NB4 (cell line): Measurements from ENCODE around the gene PARD6G.

Experiments used
- DNase-seq: peaks from one replicate; pipeline ENCODE4 v3.0.0; 2010; ENCODE audit warnings: low read depth
- H3K4me3 ChIP-seq: one replicate; pipeline ENCODE4 v1.5.1; 2011; ENCODE audit warnings: mild to moderate bottlenecking, low read depth, low read length, moderate library complexity
- CTCF ChIP-seq: IDR thresholded peaks from one replicate; pipeline ENCODE4 v1.5.1; 2012; ENCODE audit warnings: low read depth, low read length
- MAX ChIP-seq: IDR thresholded peaks from 2 replicates; pipeline ENCODE4 v1.6.1; 2011; ENCODE audit warnings: low read depth, low read length
- MYC ChIP-seq: IDR thresholded peaks from 2 replicates; pipeline ENCODE4 v1.6.1; 2011; ENCODE audit warnings: low read depth, low read length
- POLR2A ChIP-seq: IDR thresholded peaks from 2 replicates; pipeline ENCODE4 v1.6.1; 2011; ENCODE audit warnings: mild to moderate bottlenecking; ENCODE audit not compliant: insufficient read length; ENCODE audit errors: extremely low read depth

PARD6G gene

DNA sequence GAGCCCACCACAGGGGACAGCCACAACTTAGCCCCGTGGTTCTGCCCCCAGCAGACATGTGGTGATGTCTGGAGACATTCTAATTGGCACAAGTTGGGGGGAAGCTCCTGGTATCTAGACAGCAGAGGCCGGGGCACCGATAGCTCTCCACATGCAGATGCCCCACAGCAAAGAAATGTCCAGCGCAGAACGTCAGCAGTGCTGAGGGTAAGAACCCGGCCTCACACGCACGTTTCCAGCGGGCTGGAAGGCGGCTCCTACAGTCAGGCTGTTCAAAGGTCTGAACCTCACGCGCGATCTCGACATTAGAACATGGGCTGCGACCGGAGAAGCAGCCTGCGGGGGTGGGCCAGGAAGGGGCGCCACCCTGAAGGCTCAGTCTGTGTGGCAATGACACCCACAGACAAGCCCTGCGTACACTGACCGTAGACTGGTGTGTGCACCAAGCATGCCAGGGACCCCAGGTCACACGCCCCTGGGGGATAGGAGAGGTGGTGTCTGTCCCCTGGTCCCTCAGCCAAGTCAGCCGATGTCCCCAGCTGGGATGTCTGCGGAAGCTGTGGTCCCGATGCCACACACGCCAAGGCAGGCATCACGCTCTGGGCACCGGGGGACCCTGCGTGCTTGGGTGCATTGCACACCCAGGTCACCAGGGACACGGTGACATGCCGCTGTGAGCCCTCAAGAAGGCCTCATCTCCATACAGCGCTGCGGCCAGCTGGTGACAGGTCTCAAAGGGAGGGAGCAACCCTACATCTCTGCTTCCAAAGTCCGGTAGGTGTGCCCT lies 66.3 kb downstream of the PARD6G start:
- DNase-seq: no peak
- H3K4me3 ChIP-seq: no peak overlapping the region
- no peak for TF ChIP-seq MAX
- TF ChIP-seq CTCF: no peak
- no peak for TF ChIP-seq POLR2A
- no peak for TF ChIP-seq MYC

DNA sequence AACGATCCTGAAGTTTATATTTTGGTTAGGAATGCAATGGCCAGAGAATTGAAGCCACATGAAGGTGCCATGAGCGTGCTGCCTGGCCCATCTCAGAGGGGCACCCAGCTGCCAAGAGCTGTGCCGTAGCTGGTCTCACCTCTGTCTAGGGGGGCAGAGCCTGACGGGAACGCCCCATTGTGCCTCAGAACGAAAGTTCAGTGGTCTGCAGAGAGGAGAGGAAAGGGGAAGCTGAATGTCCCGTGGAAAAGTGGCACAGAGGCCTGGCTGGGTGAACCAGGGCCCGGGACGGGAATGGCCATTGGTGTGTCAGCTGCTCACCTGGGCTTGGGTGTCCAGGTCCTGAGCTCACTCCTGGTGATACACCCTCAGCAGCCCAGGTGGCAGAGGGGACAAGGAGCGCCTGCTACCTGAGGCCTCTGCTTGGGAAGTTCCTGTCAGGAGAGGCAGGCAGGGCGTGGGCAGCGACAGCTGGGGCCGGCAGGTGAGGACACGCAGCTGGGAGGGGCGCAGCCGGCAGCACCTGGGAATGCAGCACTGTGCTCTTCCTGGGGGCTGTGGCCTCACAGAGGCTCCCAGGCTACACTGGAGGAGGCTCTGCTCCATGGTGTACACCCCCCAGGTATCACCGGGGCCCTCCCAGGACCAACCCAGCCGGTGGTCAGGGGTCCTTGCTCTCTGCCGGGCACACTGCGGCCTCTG lies 67.3 kb downstream of the PARD6G start:
- H3K4me3 ChIP-seq: no peak overlapping the region
- TF ChIP-seq CTCF (no peak), MAX (no peak), POLR2A (no peak), MYC (no peak)
- no peak for DNase-seq

GRCh38 chr18:80178935-80179818 lies 68.1 kb downstream of the PARD6G start:
- H3K4me3 ChIP-seq: no peak overlapping the region
- no peak for DNase-seq
- TF ChIP-seq CTCF (no peak), POLR2A (no peak), MYC (no peak), MAX (no peak)

- no peak for TF ChIP-seq POLR2A
- no peak for TF ChIP-seq CTCF
- TF ChIP-seq MAX: no peak
- H3K4me3 ChIP-seq: no peak overlapping the region
- no peak for DNase-seq
Measured at GRCh38 chr18:80177128-80177527, 70.2 kb downstream of the PARD6G start.

GRCh38 chr18:80176334-80177073 lies 70.8 kb downstream of the PARD6G start:
- H3K4me3 ChIP-seq: no peak overlapping the region
- TF ChIP-seq MAX (no peak), CTCF (no peak), MYC (no peak), POLR2A (no peak)
- DNase-seq: no peak
